Breast epithelium (tissue), 4 donors: Measurements from ENCODE around the gene CPXM2. TPM values are rescaled to one million over a fixed set of nuclear protein-coding genes. Genes with fewer than 3 reads are reported as not detected.

Source experiments
- DNase-seq, 2 donors: peaks; one replicate each; pipeline ENCODE4 v3.0.0-alpha.2; 2019; ENCODE audit warnings: low spot score in 2 of 2
- H3K27ac ChIP-seq, 2 donors: fragments of 200-600 bp; sonication (generic) in 1 of 2; one replicate each; pipeline ENCODE4 v1.5.1; 2016 to 2019; ENCODE audit warnings: mild to moderate bottlenecking in 1 of 2
- H3K27me3 ChIP-seq, 2 donors: fragments of 200-600 bp; sonication (generic) in 1 of 2; one replicate each; pipeline versions ENCODE4 v1.5.1 to v1.6.0; 2017 to 2019; ENCODE audit warnings: control low read depth in 1 of 2, mild to moderate bottlenecking in 1 of 2
- H3K36me3 ChIP-seq: fragments of 200-600 bp; one replicate; pipeline ENCODE4 v1.5.1; 2019
- H3K4me1 ChIP-seq, 2 donors: fragments of 200-600 bp; sonication (generic); one replicate each; pipeline ENCODE4 v1.5.1; 2016 to 2019; ENCODE audit warnings: control low read depth in 1 of 2
- H3K4me3 ChIP-seq, 3 donors: fragments of 200-600 bp; sonication (generic); 1 replicate in 2 of 3; 2 replicates in 1 of 3; pipeline ENCODE4 v1.5.1; 2016 to 2019; ENCODE audit warnings: mild to moderate bottlenecking in 3 of 3, moderate library complexity in 2 of 3
- H3K9me3 ChIP-seq, 2 donors: fragments of 200-600 bp; sonication (generic) in 1 of 2; one replicate each; pipeline ENCODE4 v1.5.1; 2016 to 2019; ENCODE audit warnings: control low read depth in 1 of 2
- POLR2A ChIP-seq: fragments of 450-650 bp; IDR thresholded peaks from one replicate; pipeline ENCODE4 v1.6.1; 2016; ENCODE audit warnings: antibody characterized with exemption, mild to moderate bottlenecking, moderate library complexity
- POLR2AphosphoS5 ChIP-seq, 3 donors: sonication (generic); formaldehyde crosslinking; IDR thresholded peaks; one replicate each; pipeline ENCODE4 v1.6.1; 2017; ENCODE audit warnings: antibody characterized with exemption in 3 of 3
- intact Hi-C: fragments of 100-400 bp; cut with DNase I; formaldehyde crosslinking; loops from one replicate; pipeline ENCODE4 v1.15.1; 2023; ENCODE audit warnings: low total_unique reads
- total RNA-seq, 3 donors: library from RNA; depleted of rRNA; stranded (reverse); fragments of >200 nt; gene quantifications; one replicate each; pipeline ENCODE4 v1.1.0, GENCODE V29; 2016
- TF ChIP-seq, protein P1 (sequence below), 3 donors: fragments of 450-650 bp; IDR thresholded peaks; one replicate each; pipeline ENCODE4 v1.5.1; 2016 to 2017; ENCODE audit warnings: antibody characterized with exemption in 3 of 3, mild to moderate bottlenecking in 3 of 3, moderate library complexity in 3 of 3

Gene CPXM2
- total RNA-seq, 3 donors from 2014 or later: 5.3 to 16.7 (median 7.2) TPM

DNA sequence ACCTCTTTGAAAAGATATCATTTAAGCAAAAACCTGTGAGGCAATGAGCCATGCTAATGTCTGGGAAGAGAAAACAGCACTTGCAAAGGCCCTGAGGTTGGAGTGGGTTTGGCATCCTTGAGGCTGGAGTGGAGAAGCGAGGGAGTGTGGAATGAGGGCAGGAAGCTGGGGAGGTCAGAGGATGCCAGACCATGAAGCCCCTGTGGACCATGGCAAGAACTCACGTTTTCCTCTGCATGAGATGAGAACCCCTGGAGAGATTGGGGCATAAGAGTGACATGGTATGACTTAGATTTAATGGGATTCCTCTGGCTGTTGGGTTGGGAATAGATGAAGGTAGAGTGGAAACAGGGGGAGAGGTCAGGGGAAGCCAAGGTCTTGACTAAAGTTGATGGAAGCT, 176.1 kb downstream of the CPXM2 start:
- no peaks in the 10 kb centered on the region for H3K36me3 ChIP-seq
- no peak overlapping the region for H3K4me3 ChIP-seq
- TF ChIP-seq, protein P1, sequence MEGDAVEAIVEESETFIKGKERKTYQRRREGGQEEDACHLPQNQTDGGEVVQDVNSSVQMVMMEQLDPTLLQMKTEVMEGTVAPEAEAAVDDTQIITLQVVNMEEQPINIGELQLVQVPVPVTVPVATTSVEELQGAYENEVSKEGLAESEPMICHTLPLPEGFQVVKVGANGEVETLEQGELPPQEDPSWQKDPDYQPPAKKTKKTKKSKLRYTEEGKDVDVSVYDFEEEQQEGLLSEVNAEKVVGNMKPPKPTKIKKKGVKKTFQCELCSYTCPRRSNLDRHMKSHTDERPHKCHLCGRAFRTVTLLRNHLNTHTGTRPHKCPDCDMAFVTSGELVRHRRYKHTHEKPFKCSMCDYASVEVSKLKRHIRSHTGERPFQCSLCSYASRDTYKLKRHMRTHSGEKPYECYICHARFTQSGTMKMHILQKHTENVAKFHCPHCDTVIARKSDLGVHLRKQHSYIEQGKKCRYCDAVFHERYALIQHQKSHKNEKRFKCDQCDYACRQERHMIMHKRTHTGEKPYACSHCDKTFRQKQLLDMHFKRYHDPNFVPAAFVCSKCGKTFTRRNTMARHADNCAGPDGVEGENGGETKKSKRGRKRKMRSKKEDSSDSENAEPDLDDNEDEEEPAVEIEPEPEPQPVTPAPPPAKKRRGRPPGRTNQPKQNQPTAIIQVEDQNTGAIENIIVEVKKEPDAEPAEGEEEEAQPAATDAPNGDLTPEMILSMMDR (IDR thresholded peaks at IDR 0.05): no peak
- TF ChIP-seq POLR2AphosphoS5 (IDR thresholded peaks at IDR 0.05) (no peak), POLR2A (no peak)
- no peaks in the 10 kb centered on the region for H3K27me3 ChIP-seq
- intact Hi-C loops: no loop called here
- H3K27ac ChIP-seq: no peak overlapping the region
- no peak for DNase-seq
- peaks cover 6 to 8% of the 10 kb centered on the region in 2 donors for H3K9me3 ChIP-seq
- H3K4me1 ChIP-seq: no peaks in the 10 kb centered on the region

- Histone ChIP-seq H3K27ac (no peak overlapping the region), H3K9me3 (no peaks in the 10 kb centered on the region), H3K4me1 (no peaks in the 10 kb centered on the region), H3K4me3 (no peak overlapping the region), H3K27me3 (no peaks in the 10 kb centered on the region), H3K36me3 (no peaks in the 10 kb centered on the region)
- intact Hi-C loops: no loop called here
- TF ChIP-seq, protein P1 (IDR thresholded peaks at IDR 0.05): no peak
- no peak for TF ChIP-seq POLR2A
- DNase-seq: no peak
Observed at GRCh38 chr10:123706236-123706635, 185.4 kb downstream of the CPXM2 start.

GRCh38 chr10:123704812-123705211, 186.8 kb downstream of the CPXM2 start:
- H3K4me3 ChIP-seq: no peak overlapping the region
- H3K27me3 ChIP-seq: no peaks in the 10 kb centered on the region
- no peaks in the 10 kb centered on the region for H3K9me3 ChIP-seq

GRCh38 chr10:123704076-123704475, 187.5 kb downstream of the CPXM2 start:
- intact Hi-C loops: no loop called here
- no peak for DNase-seq
- Histone ChIP-seq H3K4me1 (no peaks in the 10 kb centered on the region), H3K27ac (no peak overlapping the region), H3K36me3 (no peaks in the 10 kb centered on the region), H3K4me3 (no peak overlapping the region), H3K9me3 (no peaks in the 10 kb centered on the region), H3K27me3 (no peaks in the 10 kb centered on the region)
- no peak for TF ChIP-seq POLR2A
- TF ChIP-seq POLR2AphosphoS5 (IDR thresholded peaks at IDR 0.05): no peak
- TF ChIP-seq, protein P1 (IDR thresholded peaks at IDR 0.05): no peak

More at GRCh38 chr10:123704812-123705211, 186.8 kb downstream of the CPXM2 start:
- intact Hi-C loops: no loop called here
- no peak for DNase-seq
- Histone ChIP-seq H3K27ac (no peak overlapping the region), H3K36me3 (no peaks in the 10 kb centered on the region), H3K4me1 (no peaks in the 10 kb centered on the region)
- TF ChIP-seq, protein P1 (IDR thresholded peaks at IDR 0.05): no peak
- TF ChIP-seq POLR2AphosphoS5 (IDR thresholded peaks at IDR 0.05) (no peak), POLR2A (no peak)

GRCh38 chr10:123703195-123703790, 188.3 kb downstream of the CPXM2 start:
- intact Hi-C loops: no loop called here
- no peaks in the 10 kb centered on the region for H3K9me3 ChIP-seq
- no peaks in the 10 kb centered on the region for H3K36me3 ChIP-seq
- no peaks in the 10 kb centered on the region for H3K4me1 ChIP-seq
- no peaks in the 10 kb centered on the region for H3K27me3 ChIP-seq
- no peak for DNase-seq
- H3K27ac ChIP-seq: no peak overlapping the region
- TF ChIP-seq POLR2A (no peak), POLR2AphosphoS5 (IDR thresholded peaks at IDR 0.05) (no peak)
- TF ChIP-seq, protein P1 (IDR thresholded peaks at IDR 0.05): no peak
- no peak overlapping the region for H3K4me3 ChIP-seq

Other genes starting within 250 kb of the CPXM2 start
- gene GPR26, start 225.5 kb downstream of the CPXM2 start, total RNA-seq: not detected
- gene CHST15, start 201.8 kb upstream of the CPXM2 start, total RNA-seq: 10 to 100 TPM; 19.0 to 57.8 (median 56.4) TPM